Neutrophil (primary cell): Measurements from ENCODE around the gene TCOF1.

Experiments used
- H3K27ac ChIP-seq: fragments of 200-600 bp; sonication (generic); 2 replicates; pipeline ENCODE4 v1.5.1; 2016; ENCODE audit warnings: mild to moderate bottlenecking, moderate library complexity
- H3K27me3 ChIP-seq: fragments of 200-600 bp; sonication (generic); 2 replicates; pipeline ENCODE4 v1.6.0; 2016; ENCODE audit warnings: mild to moderate bottlenecking
- H3K36me3 ChIP-seq: fragments of 200-600 bp; sonication (generic); 2 replicates; pipeline ENCODE4 v1.5.1; 2017
- H3K4me1 ChIP-seq, 2 experiments: fragments of 200-600 bp in 1 of 2; sonication (generic) in 1 of 2; 1 replicate in 1 of 2; 2 replicates in 1 of 2; pipeline versions ENCODE4 v1.5.1 to v1.6.1; 2013 to 2016; ENCODE audit warnings: low read depth in 1 of 2, low read length in 1 of 2, mild to moderate bottlenecking in 1 of 2, moderate library complexity in 1 of 2; ENCODE audit not compliant: control insufficient read depth in 1 of 2, insufficient read depth in 1 of 2
- H3K4me3 ChIP-seq, 2 experiments: fragments of 200-600 bp in 1 of 2; sonication (generic) in 1 of 2; 1 replicate in 1 of 2; 2 replicates in 1 of 2; pipeline ENCODE4 v1.5.1; 2013 to 2016; ENCODE audit warnings: low read depth in 1 of 2, low read length in 1 of 2, mild to moderate bottlenecking in 1 of 2, moderate library complexity in 1 of 2
- H3K9me3 ChIP-seq: fragments of 200-600 bp; sonication (generic); 2 replicates; pipeline ENCODE4 v1.5.1; 2016
- CTCF ChIP-seq: fragments of 200-600 bp; sonication (generic); IDR thresholded peaks from 2 replicates; pipeline ENCODE4 v1.5.1; 2016; ENCODE audit warnings: antibody characterized with exemption

The TCOF1 gene

GRCh38 chr5:150442699-150443080 is 85.2 kb downstream of the TCOF1 start:
- Histone ChIP-seq H3K36me3 (peaks cover 55% of the 10 kb centered on the region), H3K27ac (no peak overlapping the region), H3K27me3 (no peaks in the 10 kb centered on the region), H3K9me3 (no peaks in the 10 kb centered on the region), H3K4me3 (no peak overlapping the region), H3K4me1 (peaks cover 10 to 11% of the 10 kb centered on the region in 2 experiments)
- no peak for TF ChIP-seq CTCF

- Histone ChIP-seq H3K9me3 (no peaks in the 10 kb centered on the region), H3K4me1 (peaks cover 18 to 19% of the 10 kb centered on the region in 2 experiments), H3K4me3 (no peak overlapping the region), H3K27ac (no peak overlapping the region), H3K27me3 (no peaks in the 10 kb centered on the region), H3K36me3 (peaks cover 55% of the 10 kb centered on the region)
- no peak for TF ChIP-seq CTCF
These were observed 86.0 kb downstream of the TCOF1 start for GRCh38 chr5:150443242-150444075.

GRCh38 chr5:150444770-150445169 is 87.3 kb downstream of the TCOF1 start:
- Histone ChIP-seq H3K36me3 (peaks cover 55% of the 10 kb centered on the region), H3K9me3 (no peaks in the 10 kb centered on the region), H3K4me3 (no peak overlapping the region), H3K4me1 (peaks cover 23 to 27% of the 10 kb centered on the region in 2 experiments), H3K27me3 (no peaks in the 10 kb centered on the region), H3K27ac (no peak overlapping the region)
- TF ChIP-seq CTCF = no peak

- Histone ChIP-seq H3K36me3 (peaks cover 55% of the 10 kb centered on the region), H3K4me1 (peaks cover 31 to 35% of the 10 kb centered on the region in 2 experiments), H3K9me3 (no peaks in the 10 kb centered on the region), H3K27ac (no peak overlapping the region), H3K4me3 (no peak overlapping the region), H3K27me3 (no peaks in the 10 kb centered on the region)
- TF ChIP-seq CTCF = no peak
These were observed 88.6 kb downstream of the TCOF1 start for GRCh38 chr5:150446088-150446487.

GRCh38 chr5:150446583-150446982 is 89.1 kb downstream of the TCOF1 start:
- Histone ChIP-seq H3K9me3 (no peaks in the 10 kb centered on the region), H3K36me3 (peaks cover 52% of the 10 kb centered on the region), H3K27ac (no peak overlapping the region), H3K27me3 (no peaks in the 10 kb centered on the region), H3K4me3 (no peak overlapping the region), H3K4me1 (peaks cover 31 to 35% of the 10 kb centered on the region in 2 experiments)
- no peak for TF ChIP-seq CTCF
